Activated CD8-positive, alpha-beta memory T cell treated with anti-CD3 and anti-CD28 coated beads, Interleukin-2, amount 50 U/mL, for 24 hours (primary cell): ENCODE results near the gene LHX1.

Experiments used
- DNase-seq: peaks from one replicate; pipeline ENCODE4 v3.0.0-alpha.2; 2020; ENCODE audit errors: extremely low read depth

LHX1 gene

GRCh38 chr17:36972186-36972700 lies 35.0 kb downstream of the LHX1 start:
- no peak for DNase-seq

- no peak for DNase-seq
Measured at GRCh38 chr17:36972905-36973304, 35.6 kb downstream of the LHX1 start.

GRCh38 chr17:36975922-36976515 lies 38.7 kb downstream of the LHX1 start:
- DNase-seq, result no peak

GRCh38 chr17:36977066-36977465 lies 39.8 kb downstream of the LHX1 start:
- DNase-seq, result no peak

GRCh38 chr17:36977568-36977967 lies 40.3 kb downstream of the LHX1 start:
- no peak for DNase-seq

- DNase-seq, result no peak
Measured at GRCh38 chr17:36978810-36979564, 41.7 kb downstream of the LHX1 start.

- no peak for DNase-seq
Measured at GRCh38 chr17:36979565-36979941, 42.3 kb downstream of the LHX1 start.

- DNase-seq, result no peak
Measured at GRCh38 chr17:36980280-36980761, 43.0 kb downstream of the LHX1 start.

GRCh38 chr17:36983618-36984017 lies 46.3 kb downstream of the LHX1 start:
- DNase-seq, result no peak

GRCh38 chr17:36989173-36989572 lies 51.9 kb downstream of the LHX1 start:
- DNase-seq, result no peak

GRCh38 chr17:36992701-36993100 lies 55.4 kb downstream of the LHX1 start:
- DNase-seq, result no peak

- DNase-seq, result no peak
Measured at GRCh38 chr17:36993227-36993626, 56.0 kb downstream of the LHX1 start.
